Glomerular visceral epithelial cell (primary cell): ENCODE measurements around the gene SPTBN1.
"Not testable (repeated sequence)": the region's sequence is repeated elsewhere in the genome, so short reads cannot be mapped to it uniquely, and the experiment has no call there.

Experiments
- DNase-seq: peaks from one replicate; pipeline ENCODE4 v3.0.0-alpha.2; 2016; ENCODE audit errors: extremely low spot score

SPTBN1 gene

DNA sequence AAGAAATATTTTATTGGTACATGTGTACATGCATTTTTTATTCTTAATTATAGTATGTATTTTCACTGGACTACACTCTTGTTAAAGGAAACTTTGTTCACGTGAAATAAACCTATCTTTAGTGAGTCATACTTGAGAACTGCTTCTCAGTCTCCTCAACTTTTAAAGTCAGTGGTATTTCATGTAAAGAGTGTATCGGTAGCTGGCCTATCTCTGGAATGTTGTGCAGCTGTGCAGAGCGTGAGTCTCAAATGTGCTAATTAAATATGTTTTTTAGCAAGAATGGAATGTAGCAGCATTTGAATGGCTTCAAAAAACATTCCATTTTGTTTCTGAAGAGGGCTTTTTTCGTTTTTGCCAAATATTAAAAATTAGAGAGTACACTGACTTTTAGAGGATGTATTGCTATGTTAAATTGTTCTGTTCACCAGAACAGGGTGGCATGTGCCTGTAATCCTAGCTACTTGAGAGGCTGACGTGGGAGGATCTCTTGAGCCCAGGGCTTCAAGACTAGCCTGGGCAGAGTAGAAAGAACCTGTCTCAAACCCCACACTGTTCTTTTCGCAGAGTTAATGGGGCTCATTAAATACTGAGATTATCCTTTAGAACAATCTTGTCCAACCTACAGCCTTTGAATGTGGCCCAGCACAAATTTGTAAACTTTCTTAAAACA, 14.3 kb downstream of the SPTBN1 start:
- DNase-seq = peak; percentile 55

DNA sequence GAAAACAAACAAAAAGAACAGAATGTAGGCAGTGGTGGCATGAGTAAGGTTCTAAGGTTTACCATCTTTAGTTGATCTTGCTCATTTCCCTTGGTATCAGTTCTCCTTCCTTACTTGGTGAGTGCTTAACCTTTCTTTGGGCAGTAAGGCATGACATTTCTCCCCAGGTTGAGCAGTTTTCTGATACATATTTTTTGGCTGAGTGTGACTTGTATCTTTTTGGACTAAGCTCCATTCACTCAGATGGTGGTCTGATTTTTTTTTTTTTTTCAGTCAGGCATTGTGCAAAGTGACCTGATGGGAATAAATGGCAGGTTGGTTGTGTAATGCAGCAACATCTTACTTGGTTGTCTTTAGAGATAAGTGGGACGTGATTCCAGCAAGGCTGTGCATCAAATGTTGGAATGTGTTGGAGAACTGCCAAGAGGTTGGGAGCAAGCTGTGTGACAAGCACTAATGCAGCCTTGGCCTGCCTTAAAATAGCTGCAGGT, 15.1 kb downstream of the SPTBN1 start:
- DNase-seq = peak; percentile 90

DNA sequence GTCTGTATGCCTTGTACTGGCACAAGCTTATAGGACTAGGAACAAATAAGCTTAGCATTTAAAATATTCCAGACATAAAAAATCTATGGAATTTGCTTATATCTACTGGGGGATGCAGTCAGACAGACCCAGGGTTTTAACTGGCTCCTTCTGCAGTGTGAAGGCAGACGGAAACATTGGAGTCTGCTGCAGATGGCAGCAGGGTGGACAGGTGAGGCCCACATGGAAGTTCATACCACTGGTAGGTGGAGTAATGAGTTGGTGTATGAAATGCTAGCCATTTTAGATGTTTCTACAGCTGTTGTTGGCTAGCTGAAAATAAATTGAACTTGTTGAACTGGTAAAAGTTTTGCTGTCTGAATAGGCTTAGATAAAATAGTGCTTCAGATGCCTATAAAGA, 17.7 kb downstream of the SPTBN1 start:
- no peak for DNase-seq

DNA sequence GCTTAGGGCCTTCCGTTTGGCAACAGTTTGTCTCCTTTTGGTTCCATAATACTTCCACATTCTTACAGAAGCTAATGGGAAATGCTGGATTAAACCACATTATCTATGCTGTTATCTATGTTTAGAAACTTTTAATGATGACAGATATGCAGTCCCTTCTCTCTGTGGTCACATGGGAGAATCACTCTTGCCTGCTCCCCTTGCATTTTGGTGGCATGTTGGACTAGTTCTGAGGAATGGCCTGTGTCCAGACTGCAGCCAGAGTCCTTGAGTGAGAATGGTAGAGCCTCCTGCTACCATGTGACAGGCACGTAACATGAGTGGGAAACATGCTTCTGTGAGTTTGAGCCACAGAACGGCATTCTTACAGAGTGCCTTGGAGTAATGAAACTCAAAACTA, 19.2 kb downstream of the SPTBN1 start:
- no peak for DNase-seq

DNA sequence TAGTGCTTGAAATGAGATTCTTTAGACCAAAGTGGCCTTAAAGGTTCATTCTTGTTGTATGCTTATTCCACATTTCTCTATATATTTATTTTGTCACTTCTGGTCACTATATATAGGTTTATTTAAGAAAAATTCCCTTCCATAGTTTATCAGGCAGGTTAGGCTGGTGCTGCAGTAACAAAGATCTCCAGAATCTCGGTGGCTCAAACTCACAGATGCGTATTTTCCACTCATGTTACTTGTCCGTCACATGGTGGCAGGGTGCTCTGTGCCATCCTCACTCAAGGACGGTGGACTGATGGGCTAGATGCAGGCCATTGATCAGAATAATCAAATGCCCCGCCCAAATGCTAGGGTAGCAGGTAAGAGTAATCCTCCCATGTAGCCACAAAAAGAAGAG, 19.8 kb downstream of the SPTBN1 start:
- DNase-seq = no peak

DNA sequence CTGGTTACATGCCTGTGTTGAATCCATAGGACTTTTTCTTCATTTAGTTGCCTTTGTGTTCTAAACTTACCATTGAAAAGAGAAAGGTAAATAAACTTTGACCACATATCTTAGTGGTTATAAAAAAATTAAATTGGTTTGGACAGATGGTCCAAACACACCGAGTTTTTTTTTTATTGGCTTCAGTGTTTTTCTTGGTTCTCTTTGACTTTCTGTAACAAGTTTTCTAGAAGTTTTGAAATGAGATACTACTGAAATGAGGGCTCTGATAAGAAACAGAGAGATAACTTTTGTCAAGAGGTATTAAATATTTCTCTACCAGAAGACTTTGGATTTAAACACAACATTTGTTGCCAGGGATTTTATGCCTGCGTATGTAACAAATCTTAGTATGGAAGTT, 20.7 kb downstream of the SPTBN1 start:
- DNase-seq = no peak

DNA sequence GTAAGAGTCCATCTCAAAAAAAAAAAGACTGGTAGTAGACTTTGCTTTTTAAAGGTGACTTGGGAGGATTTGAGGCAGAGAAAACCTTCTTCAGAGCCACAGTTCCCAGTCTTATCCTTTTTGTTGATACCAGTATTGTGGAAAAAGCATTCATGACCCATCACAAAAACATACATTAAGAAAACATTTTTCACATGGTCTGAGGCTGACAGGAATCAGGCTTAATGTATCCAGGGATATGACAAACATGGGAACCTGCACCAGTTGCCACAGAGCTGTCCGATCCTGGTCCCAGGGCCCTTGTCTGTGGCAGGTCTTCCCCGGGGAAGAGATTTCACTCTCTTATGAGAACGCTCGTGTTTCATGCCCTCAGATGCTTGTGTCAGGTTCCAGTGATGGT, 21.8 kb downstream of the SPTBN1 start:
- DNase-seq = no peak

DNA sequence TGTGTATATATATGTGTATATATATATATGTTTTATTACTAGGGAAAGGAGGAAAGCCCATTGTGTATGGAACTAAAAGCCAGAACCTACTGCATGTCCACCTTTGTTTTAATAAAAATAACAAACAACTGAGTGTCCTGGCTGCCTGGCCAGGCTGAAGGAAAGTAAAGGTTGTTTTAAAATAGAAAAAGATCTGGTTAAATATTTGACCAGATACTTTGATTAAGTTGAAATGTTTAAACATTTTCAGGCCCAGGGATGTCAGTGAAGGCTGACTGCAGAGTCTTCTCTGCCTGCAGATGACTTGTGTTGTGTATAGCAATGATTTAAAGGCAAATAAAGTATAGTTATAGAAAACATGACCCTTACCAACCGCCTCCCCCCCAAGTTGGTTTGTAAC, 22.8 kb downstream of the SPTBN1 start:
- no peak for DNase-seq

DNA sequence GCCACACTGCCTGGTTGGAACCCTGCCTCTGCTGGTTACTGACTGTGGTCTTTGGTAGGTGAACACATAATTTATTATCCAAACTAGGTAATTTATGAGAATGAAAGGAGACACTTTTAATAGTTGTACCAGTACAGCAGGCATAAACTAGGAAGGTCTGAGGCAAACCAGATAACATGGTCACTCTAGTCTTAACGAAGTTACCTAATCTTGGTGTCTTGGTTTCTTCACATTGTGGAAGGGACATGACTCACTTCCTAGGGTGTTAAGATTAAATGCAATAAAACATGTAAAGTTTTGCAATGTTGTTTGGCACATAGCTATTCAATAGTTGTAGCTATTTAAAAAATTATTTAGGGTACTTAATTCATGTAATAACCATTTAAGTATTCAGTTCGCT, 23.3 kb downstream of the SPTBN1 start:
- no peak for DNase-seq

DNA sequence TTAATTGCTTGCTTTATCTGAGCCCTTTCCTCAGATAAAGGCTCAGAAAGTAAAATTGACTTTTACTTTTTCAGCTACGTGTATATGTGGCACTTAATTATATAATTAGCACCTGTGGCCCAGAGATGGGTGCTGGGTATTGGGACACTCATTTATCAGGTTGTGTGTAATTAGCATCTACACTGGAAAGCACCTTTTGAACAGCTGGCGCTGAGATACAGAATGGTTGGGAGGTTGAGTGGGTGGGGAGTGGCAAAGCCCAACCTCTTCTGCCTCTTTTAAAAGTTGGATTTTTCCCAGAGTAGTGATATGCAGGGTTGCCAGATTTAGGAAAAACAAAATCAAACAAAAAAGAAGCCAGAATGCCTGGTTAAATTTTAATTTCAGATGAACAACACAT, 23.9 kb downstream of the SPTBN1 start:
- no peak for DNase-seq

DNA sequence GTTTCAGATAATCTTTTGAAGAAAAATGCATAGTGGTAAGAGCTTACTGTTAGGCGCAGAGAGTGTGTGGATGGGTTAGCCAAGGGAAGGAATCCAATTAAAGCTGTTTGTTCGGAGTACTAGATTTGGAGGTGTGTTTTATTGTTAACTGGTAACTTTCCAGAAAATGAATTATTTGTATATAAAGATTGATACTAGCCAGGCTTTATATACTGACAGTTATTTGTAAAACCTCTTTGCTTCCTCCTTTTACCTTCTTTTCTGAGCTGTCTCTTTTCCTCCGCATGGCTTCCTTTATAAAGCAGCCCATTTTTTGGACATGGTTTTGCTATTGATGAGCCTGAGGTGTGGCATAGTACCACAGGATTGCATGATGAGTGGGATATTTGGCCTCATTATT, 25.6 kb downstream of the SPTBN1 start:
- no peak for DNase-seq

DNA sequence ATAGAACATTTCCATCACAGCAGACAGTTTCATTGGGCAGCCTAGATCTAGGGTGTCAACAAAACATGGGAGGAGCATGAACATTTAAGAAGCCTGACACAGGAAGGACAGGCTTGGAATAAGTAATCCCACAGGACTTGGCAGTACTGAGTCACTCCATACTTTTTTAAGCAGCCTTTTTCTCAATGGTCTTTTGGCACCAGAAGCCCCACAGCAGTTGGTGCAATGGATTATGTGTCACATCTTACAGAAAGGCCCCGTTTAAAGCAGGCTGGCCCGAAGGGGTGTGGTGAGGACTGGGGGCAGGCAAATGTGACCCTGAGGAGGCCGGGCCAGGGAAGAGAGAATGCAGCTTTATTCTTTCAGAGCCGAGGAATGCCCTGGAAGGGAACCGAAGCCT, 26.6 kb downstream of the SPTBN1 start:
- DNase-seq = peak; percentile 62

DNA sequence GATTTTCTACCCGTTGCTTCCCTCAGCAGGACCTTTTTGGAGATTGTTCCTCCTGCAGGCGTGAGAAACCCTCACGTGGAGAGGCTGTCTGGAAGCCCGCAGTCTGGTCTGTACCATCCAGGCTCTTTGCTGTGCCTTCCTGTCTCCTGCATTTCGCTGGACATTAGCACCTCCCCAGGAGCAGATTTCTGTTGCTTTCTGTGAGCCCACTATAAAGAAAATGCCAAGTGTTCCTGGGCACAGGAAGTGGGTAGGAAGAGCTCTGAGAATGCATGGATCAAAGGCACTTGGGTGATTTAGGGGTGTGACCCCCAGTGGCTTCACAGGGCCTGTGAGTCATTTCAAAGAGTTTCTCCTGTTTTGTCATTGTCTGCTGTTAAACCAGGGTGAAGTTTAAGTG, 27.3 kb downstream of the SPTBN1 start:
- DNase-seq = peak; percentile 82

DNA sequence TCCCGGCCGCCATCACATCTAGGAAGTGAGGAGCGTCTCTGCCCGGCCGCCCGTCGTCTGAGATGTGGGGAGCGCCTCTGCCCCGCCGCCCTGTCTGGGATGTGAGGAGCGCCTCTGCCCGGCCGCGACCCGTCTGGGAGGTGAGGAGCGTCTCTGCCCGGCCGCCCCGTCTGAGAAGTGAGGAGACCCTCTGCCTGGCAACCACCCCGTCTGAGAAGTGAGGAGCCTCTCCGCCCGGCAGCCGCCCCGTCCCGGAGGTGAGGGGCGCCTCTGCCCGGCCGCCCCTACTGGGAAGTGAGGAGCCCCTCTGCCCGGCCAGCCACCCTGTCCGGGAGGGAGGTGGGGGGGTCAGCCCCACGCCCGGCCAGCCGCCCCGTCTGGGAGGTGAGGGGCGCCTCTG, 29.6 kb downstream of the SPTBN1 start:
- DNase-seq = not testable (repeated sequence)

DNA sequence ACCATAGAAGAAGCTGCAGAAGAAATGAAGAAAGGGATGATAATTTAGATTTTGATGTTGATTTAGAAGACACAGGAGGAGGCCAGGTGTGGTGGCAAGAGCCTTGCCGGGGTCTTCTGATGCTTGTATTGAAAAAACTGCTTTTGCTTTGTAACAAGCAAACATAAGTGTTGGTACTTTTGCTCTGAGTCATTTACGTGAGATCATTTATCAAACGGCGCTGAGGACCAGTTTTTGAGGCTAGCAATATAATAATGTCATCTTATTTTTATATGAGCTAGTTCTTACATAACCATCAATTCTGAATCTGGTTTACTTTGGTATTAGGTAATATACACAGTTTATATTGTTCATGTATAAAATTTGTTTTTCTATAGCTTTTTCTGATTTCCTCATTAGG, 30.6 kb downstream of the SPTBN1 start:
- DNase-seq = no peak

DNA sequence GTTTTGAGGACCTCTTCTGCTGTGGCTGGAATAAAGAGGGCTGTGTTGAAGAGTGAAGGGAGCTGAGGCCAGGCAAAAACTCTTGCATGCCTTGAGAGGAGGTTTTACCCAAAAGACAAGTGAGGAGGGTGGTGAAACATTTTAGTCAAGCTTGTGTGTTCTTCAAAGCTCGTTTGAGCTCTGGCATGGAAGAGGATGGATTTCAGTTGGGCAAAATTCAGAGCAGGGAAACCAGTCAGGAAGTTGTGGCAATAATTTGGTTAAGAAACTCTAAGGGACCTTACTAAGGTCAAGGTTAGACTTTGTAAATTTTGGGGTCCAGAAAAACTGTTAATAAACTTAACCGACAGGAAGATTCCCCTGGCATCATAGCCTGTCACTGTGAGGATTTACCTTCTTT, 34.7 kb downstream of the SPTBN1 start:
- DNase-seq = no peak

DNA sequence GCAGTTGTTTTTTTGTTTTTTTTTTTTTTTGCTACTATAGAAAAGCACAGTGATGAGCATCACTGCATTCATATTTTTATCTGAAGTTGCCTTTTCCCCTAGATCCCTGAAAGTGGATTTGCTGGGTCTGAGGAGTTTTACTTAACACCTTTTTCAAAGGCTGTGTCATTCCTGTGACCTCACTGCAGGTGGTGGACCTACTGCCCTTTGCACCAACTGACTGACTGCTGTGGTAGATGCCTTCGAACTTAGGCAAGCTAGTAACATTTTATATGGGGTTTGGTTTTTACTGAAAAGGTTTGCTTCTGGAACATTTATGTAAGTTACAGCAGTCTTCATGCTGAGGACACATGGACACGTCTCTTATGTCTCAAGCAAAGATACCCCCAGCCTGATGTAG, 36.2 kb downstream of the SPTBN1 start:
- DNase-seq = no peak

DNA sequence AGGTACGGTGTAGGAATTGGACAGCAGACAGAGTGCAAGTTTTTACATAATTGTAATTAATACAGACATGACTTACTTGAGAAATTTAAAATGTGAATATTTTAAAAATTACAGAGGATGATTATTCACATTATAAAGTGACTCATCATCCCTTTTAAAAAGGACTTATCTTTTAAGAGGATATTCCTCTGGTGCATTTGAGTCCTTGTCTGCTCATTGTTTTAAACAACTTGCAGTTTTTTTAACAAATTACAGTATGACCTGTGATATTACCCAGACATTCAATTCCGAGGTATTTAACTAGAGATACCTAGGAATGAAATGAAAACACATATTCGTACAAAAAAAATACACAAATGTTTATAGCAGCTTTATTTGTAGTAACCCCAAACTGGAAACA, 38.0 kb downstream of the SPTBN1 start:
- DNase-seq = no peak

DNA sequence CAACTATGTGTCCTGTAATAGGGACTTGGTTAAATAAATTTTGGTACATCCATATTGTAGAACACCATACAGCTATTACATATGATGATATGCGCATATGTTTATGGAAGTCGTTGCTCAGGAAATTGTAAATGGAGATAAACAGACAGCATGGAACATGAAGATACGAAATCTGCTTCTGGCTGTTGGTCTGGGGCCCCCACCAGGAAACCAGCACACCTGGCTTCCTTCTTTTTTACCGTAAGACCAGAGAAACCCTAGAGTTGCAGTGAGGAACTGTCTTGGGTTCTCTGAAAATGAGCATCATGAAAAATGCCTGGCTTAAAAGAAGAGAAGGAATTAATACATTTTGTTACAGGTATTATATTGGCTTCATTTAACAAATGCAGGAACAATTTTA, 40.8 kb downstream of the SPTBN1 start:
- DNase-seq = no peak

DNA sequence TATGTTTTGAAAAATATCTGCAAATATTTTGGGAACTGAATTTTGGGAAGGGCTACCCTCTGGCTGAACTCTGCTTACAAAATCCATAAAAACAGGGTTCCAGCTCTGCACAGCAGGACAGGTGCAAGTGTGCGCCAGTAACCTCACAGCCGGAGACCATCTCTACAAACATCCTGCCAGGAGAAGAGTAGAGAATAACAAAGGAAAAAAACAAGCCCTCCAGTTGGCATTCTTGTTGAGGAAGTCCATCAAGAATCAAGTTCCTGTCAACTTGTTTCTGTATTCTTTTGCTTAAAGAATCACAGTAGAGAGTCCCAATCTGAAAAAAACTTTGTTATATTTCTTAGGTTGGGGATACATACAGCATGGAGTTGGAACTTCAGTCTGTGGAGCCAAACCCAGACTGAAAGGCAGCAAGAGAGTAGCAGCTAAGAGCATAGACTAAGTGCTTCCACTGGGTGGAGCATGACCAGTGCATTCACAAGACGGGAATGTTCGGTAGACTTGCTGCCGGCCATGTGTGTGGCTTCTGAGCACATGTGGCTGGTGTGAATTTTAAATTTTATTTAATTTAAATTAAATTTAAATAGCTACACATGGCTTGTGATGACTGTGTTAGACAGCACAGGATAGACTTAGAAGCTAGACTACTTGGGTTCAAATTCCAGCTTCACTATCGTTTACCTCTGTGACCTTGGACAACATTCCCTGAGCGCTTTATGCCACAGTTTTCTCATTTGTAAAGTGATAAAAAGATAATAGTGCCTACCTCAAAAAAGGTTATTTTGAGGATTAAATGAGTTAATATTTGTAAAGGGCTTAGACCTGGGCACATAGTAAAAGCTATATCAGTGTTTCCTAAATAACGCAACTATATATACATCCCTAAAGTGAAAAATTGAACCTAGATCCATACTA, 41.9 kb downstream of the SPTBN1 start:
- no peak for DNase-seq

DNA sequence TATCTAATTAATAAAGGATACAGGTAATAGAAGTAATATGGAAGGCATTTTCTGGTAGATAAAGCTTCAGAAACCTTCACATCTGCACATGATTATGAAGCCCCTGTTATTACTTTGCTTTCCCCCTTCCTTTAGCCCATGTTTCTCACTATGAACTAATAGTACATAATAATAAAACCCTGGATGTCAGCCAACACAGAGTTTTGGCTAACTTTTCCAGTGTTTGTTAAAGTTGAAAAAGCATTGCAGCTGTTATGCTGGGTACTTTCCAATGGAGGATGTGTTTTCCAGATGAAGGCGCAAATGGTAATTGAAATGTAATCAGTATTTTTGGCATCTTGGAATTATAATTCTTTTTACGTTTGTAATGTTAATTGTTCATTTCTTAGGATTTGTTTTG, 43.5 kb downstream of the SPTBN1 start:
- DNase-seq = no peak

DNA sequence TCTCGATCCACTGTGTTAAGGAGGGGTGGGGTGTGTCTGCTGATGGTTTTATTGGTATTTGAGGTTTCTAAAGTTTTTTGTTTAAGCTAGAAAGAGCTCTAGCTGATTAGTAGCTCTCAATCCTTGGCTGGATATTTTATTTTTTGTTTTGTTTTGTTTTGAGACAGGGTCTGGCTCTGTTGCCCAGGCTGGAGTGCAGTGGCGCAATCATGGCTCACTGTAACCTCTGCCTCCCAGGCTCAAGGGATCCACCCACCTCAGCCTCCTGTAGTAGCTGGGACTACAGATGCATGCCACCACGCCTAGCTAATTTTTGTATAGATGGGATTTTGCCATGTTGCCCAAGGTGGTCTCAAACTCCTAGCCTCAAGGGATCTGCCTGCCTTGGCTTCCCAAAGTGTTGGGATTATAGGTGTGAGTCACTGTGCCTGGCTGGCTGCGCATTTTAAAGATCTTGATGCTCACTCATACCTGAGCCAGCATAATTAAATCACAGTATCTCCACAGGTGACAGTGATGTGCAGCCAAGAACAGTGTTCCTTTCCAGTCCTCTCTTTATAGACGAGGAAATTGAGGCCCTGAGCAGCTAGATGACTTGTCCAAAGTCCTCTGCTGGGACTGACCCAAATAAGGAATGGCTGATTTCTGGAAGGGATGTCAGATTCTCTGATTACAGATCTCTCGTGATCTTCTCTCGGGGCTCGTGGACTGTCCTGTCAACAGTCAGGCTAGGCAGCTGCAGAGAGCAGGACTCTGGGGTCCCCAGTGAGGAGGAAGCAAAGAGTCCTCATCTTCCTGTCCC, 44.5 kb downstream of the SPTBN1 start:
- no peak for DNase-seq
